ENCODE data around the gene CLDN8. TPM values are rescaled to one million over a fixed set of nuclear protein-coding genes. Genes with fewer than 3 reads are reported as not detected.

Gene CLDN8
- total and polyA plus RNA-seq, 2 of the 13 experiments (the other 11 are each of a cell fraction or from before 2014, with no cell fraction given) = not detected

DNA sequence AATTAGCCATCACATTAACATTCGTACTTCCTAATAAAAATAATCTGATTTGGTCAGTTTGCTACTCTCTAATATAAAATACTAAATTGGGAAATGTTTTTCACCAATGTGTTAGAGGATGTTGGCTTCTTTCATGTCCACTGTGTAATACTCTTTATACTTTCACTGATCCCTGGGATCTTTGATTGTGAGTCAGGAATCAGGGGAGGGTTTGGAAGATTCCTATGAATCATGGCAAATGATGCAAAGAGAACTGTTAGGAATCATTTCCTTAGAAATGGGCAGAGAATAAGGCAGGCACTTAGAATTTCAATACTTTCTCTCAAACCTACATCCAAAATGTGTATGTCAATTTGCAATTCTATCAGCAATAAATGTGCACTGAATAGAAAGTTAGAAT, 35.9 kb upstream of the CLDN8 start:
- no peak for FAIRE-seq
- peaks cover 75% of the 10 kb centered on the region for H3K9me3 ChIP-seq (ENCODE audit: low read length)
- H3K4me3 ChIP-seq (replicated peaks in 1 of 3; ENCODE audit: insufficient read depth in 1 of 3, low read depth in 2 of 3, low read length in 3 of 3) = no peak overlapping the region
- no TSS peak for BruUV-seq (replicated peaks)
- H3K36me3 ChIP-seq (replicated peaks in 1 of 2; ENCODE audit: control insufficient read depth in 1 of 2, insufficient read depth in 2 of 2, low read length in 2 of 2) = no peaks in the 10 kb centered on the region
- no peaks in the 10 kb centered on the region for H4K20me1 ChIP-seq (ENCODE audit: insufficient read depth, low read length)
- H3K27me3 ChIP-seq (ENCODE audit: control insufficient read depth in 1 of 2, insufficient read depth in 2 of 2, low read length in 2 of 2) = no peaks in the 10 kb centered on the region
- POLR2A ChIA-PET = no interaction called here
- WGBS (ENCODE audit: low lambda C conversion rate) = 0% methylated on average over 1 of the region's 1 CpG
- no peak overlapping the region for H3K9ac ChIP-seq (ENCODE audit: insufficient read depth, low read depth, low read length)
- no peaks in the 10 kb centered on the region for H3K79me2 ChIP-seq (ENCODE audit: insufficient read depth, low read length)
- no peak for ATAC-seq
- H2AFZ ChIP-seq (ENCODE audit: low read length) = no peak overlapping the region
- no peak overlapping the region for H3K4me2 ChIP-seq (ENCODE audit: low read depth, low read length)
- intact Hi-C loops (cut with micrococcal nuclease; ENCODE audit: unreplicated experiment) (no loop called here), in situ Hi-C loops (cut with HindIII; ENCODE audit: extremely low pct_ligation_motif_present, low pct_unique_long_range_greater_than_20kb) (no loop called here)
- CTCF ChIA-PET (ENCODE audit: low intra/inter-chr PET ratio, low total read pairs) = no interaction called here
- no peak for DNase-seq (ENCODE audit: low spot score)
- no peak overlapping the region for H3K27ac ChIP-seq (ENCODE audit: extremely low read length, insufficient read depth, low read length)
- TF ChIP-seq ZNF550 (CRISPR knock-in tag; IDR thresholded peaks at IDR 0.05; ENCODE audit: borderline replicate concordance) (no peak), ETV5 (CRISPR knock-in tag; IDR thresholded peaks at IDR 0.05; ENCODE audit: borderline replicate concordance) (no peak), CEBPB (IDR thresholded peaks at IDR 0.05; ENCODE audit: borderline replicate concordance, low read depth, low read length) (no peak), ZNF773 (CRISPR knock-in tag; IDR thresholded peaks at IDR 0.05; ENCODE audit: borderline replicate concordance) (no peak), PHF20 (CRISPR knock-in tag; IDR thresholded peaks at IDR 0.05) (no peak), ZNF557 (CRISPR knock-in tag; IDR thresholded peaks at IDR 0.05) (no peak), ZNF260 (CRISPR knock-in tag; IDR thresholded peaks at IDR 0.05; ENCODE audit: borderline replicate concordance, low read depth) (no peak)
- no peaks in the 10 kb centered on the region for H3K4me1 ChIP-seq (ENCODE audit: insufficient read depth, low read length)

DNA sequence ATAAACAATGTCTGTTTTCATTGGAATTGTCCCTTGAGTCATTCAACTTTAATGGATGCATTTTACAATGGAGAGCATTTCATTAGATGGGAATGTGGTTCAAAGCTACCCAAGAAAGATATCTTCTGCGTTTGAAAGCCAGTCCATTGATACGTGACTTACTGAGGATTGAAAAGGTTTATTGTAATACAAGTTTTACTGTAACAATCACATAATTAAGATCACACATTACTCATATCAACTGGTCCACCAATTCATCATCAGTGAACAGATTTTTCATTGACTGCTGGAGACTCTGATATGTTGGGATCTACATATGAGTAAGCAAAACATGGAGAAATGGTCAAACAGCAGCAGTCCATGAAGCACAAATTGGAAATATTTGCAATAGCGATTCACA, 34.0 kb upstream of the CLDN8 start:
- in situ Hi-C loops (cut with HindIII; ENCODE audit: extremely low pct_ligation_motif_present, low pct_unique_long_range_greater_than_20kb) (no loop called here), intact Hi-C loops (cut with micrococcal nuclease; ENCODE audit: unreplicated experiment) (no loop called here)
- Histone ChIP-seq H3K4me3 (replicated peaks in 1 of 3; ENCODE audit: insufficient read depth in 1 of 3, low read depth in 2 of 3, low read length in 3 of 3) (no peak overlapping the region), H3K4me1 (ENCODE audit: insufficient read depth, low read length) (no peaks in the 10 kb centered on the region), H3K9ac (ENCODE audit: insufficient read depth, low read depth, low read length) (no peak overlapping the region), H3K9me3 (ENCODE audit: low read length) (peaks cover 74% of the 10 kb centered on the region), H3K27ac (ENCODE audit: extremely low read length, insufficient read depth, low read length) (no peak overlapping the region), H3K27me3 (ENCODE audit: control insufficient read depth in 1 of 2, insufficient read depth in 2 of 2, low read length in 2 of 2) (no peaks in the 10 kb centered on the region), H3K4me2 (ENCODE audit: low read depth, low read length) (no peak overlapping the region), H2AFZ (ENCODE audit: low read length) (no peak overlapping the region), H3K79me2 (ENCODE audit: insufficient read depth, low read length) (no peaks in the 10 kb centered on the region), H4K20me1 (ENCODE audit: insufficient read depth, low read length) (no peaks in the 10 kb centered on the region), H3K36me3 (replicated peaks in 1 of 2; ENCODE audit: control insufficient read depth in 1 of 2, insufficient read depth in 2 of 2, low read length in 2 of 2) (no peaks in the 10 kb centered on the region)
- FAIRE-seq (no peak), ATAC-seq (no peak), DNase-seq (ENCODE audit: low spot score) (no peak)
- BruUV-seq (replicated peaks) = no TSS peak
- POLR2A ChIA-PET = no interaction called here
- CTCF ChIA-PET (ENCODE audit: low intra/inter-chr PET ratio, low total read pairs) = no interaction called here
- WGBS (ENCODE audit: low lambda C conversion rate) = under 1% methylated on average over 3 of the region's 3 CpGs
- TF ChIP-seq GTF2F1 (IDR thresholded peaks at IDR 0.05; ENCODE audit: low read length) = no peak
- no peak for TF ChIP-seq ZNF652 (CRISPR knock-in tag; IDR thresholded peaks at IDR 0.05; ENCODE audit: borderline replicate concordance, low read depth)
- no peak for TF ChIP-seq ZNF432 (CRISPR knock-in tag; IDR thresholded peaks at IDR 0.05; ENCODE audit: borderline replicate concordance)
- no peak for TF ChIP-seq XBP1 (CRISPR knock-in tag; IDR thresholded peaks at IDR 0.05)
- TF ChIP-seq SP4 (CRISPR knock-in tag; IDR thresholded peaks at IDR 0.05) = no peak
- TF ChIP-seq ZNF609 (CRISPR knock-in tag; IDR thresholded peaks at IDR 0.05; ENCODE audit: borderline replicate concordance) = no peak
- no peak for TF ChIP-seq ATF5 (CRISPR knock-in tag; IDR thresholded peaks at IDR 0.05; ENCODE audit: low read depth)
- no peak for TF ChIP-seq CEBPB (IDR thresholded peaks at IDR 0.05; ENCODE audit: borderline replicate concordance, low read depth, low read length)
- no peak for TF ChIP-seq ZKSCAN8 (CRISPR knock-in tag; IDR thresholded peaks at IDR 0.05; ENCODE audit: borderline replicate concordance)

Measured in HepG2 (cell line).